Activated CD4-positive, alpha-beta T cell treated with anti-CD3 and anti-CD28 coated beads, Interleukin-10, Interleukin-2, amounts not matched to agents 100 ng/mL and 50 ng/mL, durations not matched to agents 16 hours and 8 hours (primary cell): ENCODE data around the gene PAK4.

ENCODE experiments used
- DNase-seq: peaks from one replicate; pipeline ENCODE4 v3.0.0-alpha.2; 2020

Gene PAK4

GRCh38 chr19:39167461-39168257 lies 42.1 kb downstream of the PAK4 start:
- no peak for DNase-seq

GRCh38 chr19:39168258-39169142 lies 42.9 kb downstream of the PAK4 start:
- DNase-seq: no peak

GRCh38 chr19:39169143-39169810 lies 43.7 kb downstream of the PAK4 start:
- no peak for DNase-seq

- no peak for DNase-seq
These were observed 45.0 kb downstream of the PAK4 start for GRCh38 chr19:39170386-39171231.

- no peak for DNase-seq
These were observed 46.2 kb downstream of the PAK4 start for GRCh38 chr19:39171479-39172465.

- DNase-seq: no peak
These were observed 47.3 kb downstream of the PAK4 start for GRCh38 chr19:39172700-39173501.

- DNase-seq: no peak
These were observed 48.0 kb downstream of the PAK4 start for GRCh38 chr19:39173502-39173991.

- no peak for DNase-seq
These were observed 48.6 kb downstream of the PAK4 start for GRCh38 chr19:39174142-39174541.

- DNase-seq: no peak
These were observed 49.3 kb downstream of the PAK4 start for GRCh38 chr19:39174558-39175544.

- DNase-seq: no peak
These were observed 50.0 kb downstream of the PAK4 start for GRCh38 chr19:39175564-39175963.

- no peak for DNase-seq
These were observed 51.6 kb downstream of the PAK4 start for GRCh38 chr19:39177110-39177699.

- no peak for DNase-seq
These were observed 52.1 kb downstream of the PAK4 start for GRCh38 chr19:39177736-39178135.

- DNase-seq: no peak
These were observed 52.9 kb downstream of the PAK4 start for GRCh38 chr19:39178296-39179006.

- no peak for DNase-seq
These were observed 54.2 kb downstream of the PAK4 start for GRCh38 chr19:39179754-39180153.

- no peak for DNase-seq
These were observed 55.2 kb downstream of the PAK4 start for GRCh38 chr19:39180749-39181148.

- DNase-seq: no peak
These were observed 56.1 kb downstream of the PAK4 start for GRCh38 chr19:39181500-39182173.

- no peak for DNase-seq
These were observed 56.6 kb downstream of the PAK4 start for GRCh38 chr19:39182174-39182505.
